Activated CD8-positive, alpha-beta memory T cell treated with anti-CD3 and anti-CD28 coated beads, Interleukin-2, amount 50 U/mL, for 1 hour (primary cell): ENCODE data around the gene RREB1.

Experiments
- DNase-seq: peaks from one replicate; pipeline ENCODE4 v3.0.0-alpha.2; 2020; ENCODE audit errors: extremely low read depth

RREB1 gene

GRCh38 chr6:7243179-7243981, 135.6 kb downstream of the RREB1 start:
- no peak for DNase-seq

DNA sequence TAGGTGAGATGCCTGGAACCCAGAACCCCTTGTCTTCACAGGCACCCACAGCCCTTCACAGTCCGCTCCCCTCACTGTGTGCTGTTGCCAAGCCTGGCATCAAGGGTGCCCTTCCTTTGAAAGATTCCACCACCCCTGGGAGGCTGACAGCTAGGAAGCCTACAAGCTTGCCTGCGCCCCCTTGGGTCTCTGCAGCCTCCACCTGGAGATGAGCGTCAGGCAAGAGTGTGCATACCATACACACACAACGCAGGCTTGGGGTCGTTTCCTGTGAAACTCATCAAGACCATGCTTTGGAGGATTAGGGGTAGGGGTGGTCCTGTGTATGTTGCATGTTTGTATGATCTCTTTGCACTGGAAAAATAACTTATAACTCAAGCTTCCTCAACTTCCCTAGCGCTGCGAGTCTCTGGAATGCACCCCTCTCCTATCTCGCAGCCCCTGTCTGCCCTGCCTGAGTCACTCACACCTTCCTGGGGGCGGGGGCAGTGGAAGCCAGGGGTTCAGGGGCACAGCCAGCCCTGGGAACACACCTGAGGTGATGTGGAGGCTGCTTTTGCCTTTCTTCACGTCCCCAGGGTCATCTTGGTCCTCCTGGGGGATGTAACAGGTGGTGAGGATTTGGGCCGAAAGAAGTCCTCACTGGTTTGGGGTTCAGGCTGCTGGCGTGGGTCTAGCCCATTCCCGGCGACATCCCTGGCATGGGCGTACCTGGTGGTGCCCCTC, 138.1 kb downstream of the RREB1 start:
- DNase-seq = no peak

- DNase-seq = no peak
Observed at GRCh38 chr6:7246401-7247178, 138.8 kb downstream of the RREB1 start.

- no peak for DNase-seq
Observed at GRCh38 chr6:7247179-7247456, 139.4 kb downstream of the RREB1 start.

GRCh38 chr6:7247828-7248227, 140.1 kb downstream of the RREB1 start:
- no peak for DNase-seq

GRCh38 chr6:7249391-7249790, 141.6 kb downstream of the RREB1 start:
- no peak for DNase-seq

GRCh38 chr6:7249946-7250643, 142.3 kb downstream of the RREB1 start:
- no peak for DNase-seq

- DNase-seq = no peak
Observed at GRCh38 chr6:7250812-7251211, 143.1 kb downstream of the RREB1 start.

GRCh38 chr6:7251646-7252260, 144.0 kb downstream of the RREB1 start:
- no peak for DNase-seq

DNA sequence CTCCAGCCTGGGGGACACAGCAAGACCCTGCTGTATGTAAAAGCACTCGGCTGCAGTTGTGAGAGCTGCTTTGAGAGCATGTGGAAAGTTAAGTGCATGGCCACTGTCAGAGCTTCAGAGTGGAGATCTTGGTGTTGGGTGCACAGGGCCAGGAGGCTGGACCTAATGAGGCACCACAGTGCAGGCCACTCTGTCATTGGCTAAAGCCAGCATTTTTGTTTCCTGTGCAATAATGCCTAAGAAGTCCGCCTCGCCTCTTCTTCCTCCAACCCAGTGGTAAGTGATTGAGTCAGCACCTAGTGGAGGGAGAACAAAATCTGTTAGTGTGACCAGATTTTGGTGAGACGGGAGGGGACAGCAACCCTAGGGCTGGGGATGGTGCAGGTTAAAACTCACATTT, 144.6 kb downstream of the RREB1 start:
- no peak for DNase-seq

GRCh38 chr6:7254980-7255835, 147.4 kb downstream of the RREB1 start:
- DNase-seq = no peak

DNA sequence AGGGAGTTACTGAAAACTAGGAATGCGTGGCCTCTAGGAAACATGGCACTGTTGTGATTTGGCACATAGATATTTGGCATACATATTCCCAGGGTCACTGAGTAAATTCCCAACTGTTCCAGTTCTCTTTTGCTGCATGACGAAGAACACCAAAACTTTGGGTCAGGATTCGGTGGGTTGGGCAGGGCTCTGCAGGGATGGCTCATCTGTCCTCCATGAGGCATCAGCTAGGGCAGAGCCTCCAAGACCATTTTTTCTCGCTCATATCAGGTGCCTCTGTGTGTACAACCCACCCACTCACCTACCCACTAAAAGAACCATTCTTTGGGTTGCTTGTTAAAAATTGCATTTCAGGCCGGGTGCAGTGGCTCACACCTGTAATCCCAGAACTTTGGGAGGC, 148.2 kb downstream of the RREB1 start:
- no peak for DNase-seq

DNA sequence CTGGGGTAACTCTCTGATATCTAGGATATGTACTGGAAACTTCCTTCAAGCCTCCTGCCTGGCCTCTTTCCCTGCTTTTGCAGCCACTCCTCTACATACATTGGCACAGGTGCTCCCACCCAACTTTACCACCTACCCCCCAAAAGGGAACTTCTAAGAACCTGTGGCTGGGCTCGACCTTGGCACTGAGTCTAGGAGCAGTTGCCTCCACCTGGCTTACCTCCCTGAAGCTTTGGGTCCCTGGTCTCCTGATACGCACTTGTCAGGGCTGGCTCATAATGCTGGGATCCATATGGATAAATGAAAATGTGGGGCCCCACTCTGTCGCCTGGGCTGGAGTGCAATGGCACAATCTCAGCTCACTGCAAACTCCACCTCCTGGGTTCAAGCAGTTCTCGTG, 149.0 kb downstream of the RREB1 start:
- DNase-seq = no peak

- no peak for DNase-seq
Observed at GRCh38 chr6:7257521-7258230, 149.9 kb downstream of the RREB1 start.

GRCh38 chr6:7258231-7258763, 150.5 kb downstream of the RREB1 start:
- no peak for DNase-seq

GRCh38 chr6:7260291-7261031, 152.7 kb downstream of the RREB1 start:
- no peak for DNase-seq

GRCh38 chr6:7261032-7261841, 153.5 kb downstream of the RREB1 start:
- no peak for DNase-seq

DNA sequence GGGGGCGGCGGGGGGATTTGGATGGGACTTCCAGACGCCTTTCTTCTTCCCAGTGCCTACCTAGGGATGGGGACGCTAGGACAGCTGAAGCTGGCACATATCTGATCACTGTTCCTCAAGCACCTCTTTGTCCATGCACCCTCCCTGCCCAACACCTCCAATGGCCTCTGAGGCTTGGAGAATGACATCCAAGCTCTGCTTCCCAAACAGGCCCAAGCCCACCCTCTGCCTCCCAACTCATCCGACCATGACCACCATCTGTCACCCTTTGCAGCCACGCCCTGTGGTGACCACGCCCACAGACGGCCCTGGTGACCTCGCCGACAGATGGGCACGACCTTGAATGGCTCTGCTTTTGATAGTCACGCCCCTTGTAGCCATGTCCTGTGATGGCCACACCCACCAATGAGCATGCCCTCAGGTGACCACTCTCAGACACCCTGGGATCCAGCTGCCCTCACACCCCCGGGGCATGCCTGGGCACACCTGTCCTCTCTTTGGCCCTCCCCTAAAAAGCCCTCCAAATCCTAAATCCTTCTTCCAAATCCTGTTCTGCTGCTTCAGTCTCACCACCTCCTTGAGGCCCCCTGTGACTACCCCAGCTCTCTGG, 154.2 kb downstream of the RREB1 start:
- DNase-seq = no peak
